Measurements from ENCODE around the gene DPYSL3. TPM values are rescaled to one million over a fixed set of nuclear protein-coding genes. Genes with fewer than 3 reads are reported as not detected.

The DPYSL3 gene
- polyA plus RNA-seq, 3 donors = 30.3 to 38.9 (median 30.4) TPM

- no peak for DNase-seq
These were observed 12.6 kb upstream of the DPYSL3 start for GRCh38 chr5:147522435-147522834.

- no peak for DNase-seq
These were observed 10.6 kb upstream of the DPYSL3 start for GRCh38 chr5:147520450-147520849.

- DNase-seq = no peak
These were observed 9.5 kb upstream of the DPYSL3 start for GRCh38 chr5:147519380-147519779.

GRCh38 chr5:147517383-147517782, 7.5 kb upstream of the DPYSL3 start:
- DNase-seq = no peak

- no peak for DNase-seq
These were observed 5.4 kb upstream of the DPYSL3 start for GRCh38 chr5:147515269-147515668.

GRCh38 chr5:147512659-147513379, 3.0 kb upstream of the DPYSL3 start:
- no peak for DNase-seq

- no peak for DNase-seq
These were observed 1.0 kb upstream of the DPYSL3 start for GRCh38 chr5:147510885-147511284.

- no peak for DNase-seq
These were observed 693 bp downstream of the DPYSL3 start for GRCh38 chr5:147509041-147509709.

GRCh38 chr5:147508711-147509040, 1.2 kb downstream of the DPYSL3 start:
- DNase-seq = no peak

GRCh38 chr5:147507480-147508126, 2.3 kb downstream of the DPYSL3 start:
- DNase-seq = no peak

GRCh38 chr5:147504535-147504934, 5.3 kb downstream of the DPYSL3 start:
- DNase-seq = no peak

- DNase-seq = no peak
These were observed 5.9 kb downstream of the DPYSL3 start for GRCh38 chr5:147504011-147504410.

- DNase-seq = no peak
These were observed 18.9 kb downstream of the DPYSL3 start for GRCh38 chr5:147490989-147491388.

GRCh38 chr5:147487031-147487750, 22.7 kb downstream of the DPYSL3 start:
- no peak for DNase-seq

GRCh38 chr5:147485814-147486213, 24.1 kb downstream of the DPYSL3 start:
- DNase-seq = no peak

- DNase-seq = no peak
These were observed 24.8 kb downstream of the DPYSL3 start for GRCh38 chr5:147485046-147485445.

- DNase-seq = no peak
These were observed 25.2 kb downstream of the DPYSL3 start for GRCh38 chr5:147484708-147485020.

- DNase-seq = peak; percentile 72
These were observed 25.7 kb downstream of the DPYSL3 start for GRCh38 chr5:147483961-147484707.

- no peak for DNase-seq
These were observed 26.6 kb downstream of the DPYSL3 start for GRCh38 chr5:147483188-147483790.

- DNase-seq = no peak
These were observed 27.1 kb downstream of the DPYSL3 start for GRCh38 chr5:147482706-147483180.
